GM18520 (cell line): Measurements from ENCODE around the gene DNHD1.

Experiments used
- ATAC-seq: cut with Tn5 transposase; IDR thresholded peaks from one replicate; pipeline ENCODE4 v1.9.1; 2021; ENCODE audit not compliant: unreplicated experiment

DNHD1 gene

DNA sequence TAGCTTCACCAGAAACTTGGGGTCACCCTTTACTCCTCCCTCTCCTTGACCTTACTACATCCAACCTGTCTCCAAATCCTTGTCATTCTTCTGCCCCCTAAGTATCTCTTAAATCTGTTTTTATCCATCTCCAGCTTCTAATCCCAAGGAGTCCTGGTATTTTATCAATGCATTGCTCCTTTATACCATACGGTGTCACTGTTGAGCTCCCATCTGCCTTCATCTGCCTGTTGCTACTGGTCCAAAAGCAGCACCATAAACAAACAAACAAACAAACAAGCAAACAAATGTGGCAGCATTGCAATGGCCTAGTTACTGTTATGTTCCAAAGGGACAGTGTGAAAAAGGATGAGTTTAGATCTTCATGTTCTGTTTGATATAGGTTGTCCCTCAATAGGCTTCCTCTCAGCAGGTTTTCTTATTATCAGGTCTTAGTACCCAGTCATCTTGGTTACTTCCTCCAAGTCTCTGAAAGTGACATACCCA is 34.2 kb downstream of the DNHD1 start:
- ATAC-seq = no peak

DNA sequence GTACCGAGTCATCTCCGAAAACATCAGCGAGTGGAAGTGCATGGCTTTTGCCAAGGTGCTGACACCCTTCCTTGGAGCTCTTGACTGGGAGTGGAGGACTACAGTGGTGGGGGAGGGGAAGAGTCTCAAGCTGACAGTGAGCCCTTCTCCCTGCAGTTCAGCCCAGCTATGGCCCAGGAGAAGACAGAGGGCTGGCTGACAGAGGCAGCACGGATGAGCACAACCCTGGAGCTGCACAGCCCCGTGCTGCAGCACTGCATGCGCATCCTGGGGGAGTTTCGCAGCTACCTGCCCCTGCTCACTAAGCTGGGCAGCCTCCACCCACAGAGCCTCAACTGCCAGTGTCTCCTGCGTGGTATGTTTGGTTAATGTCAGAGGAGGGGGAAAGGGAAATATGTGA is 41.4 kb downstream of the DNHD1 start:
- no peak for ATAC-seq

DNA sequence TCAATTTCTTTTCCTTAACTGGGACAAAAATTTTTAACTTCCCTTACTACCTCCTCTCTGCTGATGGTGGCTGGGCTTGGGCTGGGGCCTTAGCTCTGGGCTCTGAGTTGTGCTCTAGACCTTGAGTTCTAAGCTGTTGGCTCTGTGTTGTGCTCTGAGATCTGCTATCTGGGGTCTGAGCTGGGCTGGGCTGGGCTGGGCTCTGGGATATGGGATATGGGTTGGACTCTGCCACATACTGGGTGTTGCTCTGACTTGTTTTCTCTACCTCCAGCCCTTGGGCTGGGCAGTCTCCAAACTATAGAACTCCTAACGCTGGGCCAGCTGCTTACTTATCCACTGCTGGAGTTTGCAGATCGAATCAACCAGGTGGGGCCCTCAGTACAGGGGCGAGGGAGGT is 41.9 kb downstream of the DNHD1 start:
- no peak for ATAC-seq

DNA sequence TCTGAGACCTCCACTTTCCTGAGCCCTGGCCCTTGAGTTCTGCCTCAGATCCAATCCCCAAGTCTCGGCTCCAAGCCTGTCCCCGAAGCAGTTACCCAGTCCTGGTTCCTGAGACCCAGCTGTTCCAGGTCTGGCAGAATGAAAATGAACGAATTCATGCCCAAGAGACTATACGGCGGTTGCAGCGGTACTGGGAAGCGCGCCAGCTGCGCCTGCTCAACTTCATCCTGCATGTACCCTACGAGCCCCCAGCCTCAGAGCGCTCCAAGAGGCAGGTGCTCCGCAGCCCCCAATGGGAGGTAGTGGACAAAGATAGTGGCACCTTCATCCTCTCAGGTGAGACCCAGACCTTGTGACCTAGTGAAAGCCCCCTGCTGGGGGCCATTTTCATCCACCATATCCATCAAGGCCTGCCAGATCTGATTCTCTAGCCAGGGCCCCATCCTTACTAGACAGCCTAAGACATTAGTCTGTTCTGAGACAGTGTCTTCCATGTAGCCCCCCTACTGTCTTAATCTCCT is 42.7 kb downstream of the DNHD1 start:
- ATAC-seq = no peak

DNA sequence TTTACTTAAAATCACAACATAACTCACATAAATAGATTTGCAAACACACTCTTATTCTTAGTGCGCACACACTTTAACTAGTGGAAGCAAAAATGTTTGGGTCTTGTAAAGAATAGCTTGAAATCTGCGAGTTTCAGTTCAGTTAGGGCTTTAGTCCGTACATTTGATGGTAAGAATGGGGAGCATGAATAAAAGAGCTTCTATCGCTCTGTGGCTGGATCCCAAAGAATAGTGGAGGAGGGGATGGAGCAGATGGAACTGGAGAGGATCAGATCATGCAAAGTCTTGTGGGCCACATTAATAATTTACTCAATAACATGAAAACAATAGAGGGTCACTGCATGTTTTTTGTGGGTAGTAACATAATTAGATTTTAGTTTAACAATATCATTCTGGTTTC is 44.3 kb downstream of the DNHD1 start:
- no peak for ATAC-seq

DNA sequence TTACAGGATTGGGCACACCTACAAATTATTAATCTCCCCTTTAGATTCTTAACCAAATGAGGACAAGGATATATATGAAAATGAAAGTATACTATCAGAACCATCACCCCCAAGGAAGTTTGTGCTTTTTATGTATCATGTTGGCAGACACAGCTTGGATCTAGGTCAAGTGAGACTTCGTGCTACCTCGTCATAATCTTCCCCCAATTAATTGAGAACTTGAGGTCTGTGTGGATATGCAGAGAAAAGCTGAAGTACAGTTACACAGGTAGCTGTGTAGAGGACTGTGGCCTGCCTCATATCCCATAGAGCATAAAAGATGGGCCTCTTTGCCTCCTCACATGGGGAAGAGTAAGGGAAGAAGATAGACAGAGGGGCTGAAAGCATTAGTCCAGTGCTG is 45.6 kb downstream of the DNHD1 start:
- no peak for ATAC-seq

DNA sequence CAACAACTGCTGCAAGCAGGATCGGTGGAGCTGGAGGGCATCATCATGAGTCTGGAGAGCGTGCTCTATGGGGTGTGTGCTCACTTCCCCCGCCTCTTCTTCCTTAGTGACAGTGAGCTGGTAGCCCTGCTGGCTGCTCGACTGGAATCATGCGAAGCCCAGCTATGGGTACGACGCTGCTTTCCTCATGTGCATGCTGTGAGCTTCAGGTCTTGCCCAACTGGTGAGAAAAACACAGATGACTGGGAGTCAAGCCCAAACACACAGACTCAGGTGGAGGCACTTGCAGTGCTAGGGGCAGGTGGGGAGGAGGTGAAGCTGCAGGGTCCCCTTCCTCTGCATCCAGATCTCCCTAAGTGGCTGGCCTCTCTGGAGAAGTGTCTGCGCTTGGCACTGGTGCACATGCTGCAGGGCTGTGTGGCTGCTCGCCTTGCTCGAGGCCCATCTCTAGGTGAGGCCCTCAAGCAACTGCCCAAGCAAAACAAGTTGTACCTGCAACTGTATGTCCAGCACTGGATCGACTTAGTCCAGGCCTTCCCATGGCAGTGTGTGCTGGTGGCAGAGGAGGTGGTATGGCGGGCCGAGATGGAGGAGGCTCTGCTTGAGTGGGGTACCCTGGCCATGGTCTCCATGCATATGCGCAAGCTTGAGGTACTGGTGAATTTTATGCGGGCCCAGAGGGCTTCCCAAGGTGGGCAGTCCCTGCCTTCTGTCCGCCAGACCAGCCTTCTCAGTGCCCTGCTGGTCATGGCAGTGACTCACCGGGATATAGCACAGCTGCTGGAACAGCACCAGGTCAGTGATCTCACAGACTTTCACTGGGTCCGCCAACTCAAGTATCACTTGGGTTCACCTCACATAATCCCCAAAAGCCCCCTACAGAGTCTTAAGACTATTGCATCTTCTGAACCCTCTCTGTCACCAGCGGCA is 48.1 kb downstream of the DNHD1 start:
- ATAC-seq = no peak

DNA sequence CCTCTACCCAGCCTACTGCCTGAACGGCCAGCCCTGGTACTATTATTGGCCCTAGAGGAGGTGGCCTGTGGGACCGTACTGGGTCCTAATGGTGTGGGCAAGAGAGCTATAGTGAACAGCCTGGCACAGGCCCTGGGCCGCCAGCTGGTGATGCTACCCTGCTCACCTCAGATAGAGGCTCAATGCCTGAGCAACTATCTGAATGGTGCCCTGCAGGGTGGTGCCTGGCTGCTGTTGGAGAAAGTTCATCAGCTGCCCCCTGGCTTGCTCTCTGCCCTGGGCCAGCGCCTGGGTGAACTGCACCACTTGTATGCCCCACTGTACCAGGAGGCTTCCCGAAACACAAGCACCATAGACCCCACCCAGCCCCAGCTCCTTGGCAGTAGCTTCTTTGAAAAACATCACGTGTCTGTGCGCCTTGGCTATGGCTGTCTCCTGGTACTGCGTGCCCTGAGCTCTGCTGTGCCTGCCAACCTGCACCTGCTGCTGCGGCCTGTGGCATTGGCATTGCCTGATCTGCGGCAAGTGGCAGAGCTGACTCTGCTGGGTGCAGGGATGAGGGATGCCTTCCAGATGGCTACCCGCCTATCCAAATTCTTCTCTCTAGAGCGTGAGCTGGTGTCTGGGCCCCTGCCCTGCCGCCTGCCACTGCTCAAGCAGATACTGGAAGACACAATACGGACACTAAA is 49.0 kb downstream of the DNHD1 start:
- ATAC-seq = no peak

DNA sequence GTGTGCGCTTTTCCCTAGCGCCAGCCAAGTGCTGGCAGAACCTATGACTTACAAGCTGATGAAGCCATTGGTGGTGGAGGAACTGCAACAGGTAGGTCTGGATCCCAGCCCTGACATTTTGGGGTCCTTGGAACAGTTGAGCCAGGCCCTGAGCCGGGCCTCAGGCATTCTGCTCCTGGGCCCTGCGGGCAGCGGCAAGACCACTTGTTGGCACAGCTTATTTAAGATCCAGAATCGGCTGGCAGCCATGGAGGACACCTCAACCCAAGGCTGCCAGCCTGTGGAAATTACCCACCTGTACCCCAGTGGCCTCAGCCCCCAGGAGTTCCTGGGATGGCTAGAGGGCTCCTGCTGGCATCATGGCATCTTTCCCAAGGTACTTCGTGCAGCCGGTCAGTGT is 49.7 kb downstream of the DNHD1 start:
- no peak for ATAC-seq

DNA sequence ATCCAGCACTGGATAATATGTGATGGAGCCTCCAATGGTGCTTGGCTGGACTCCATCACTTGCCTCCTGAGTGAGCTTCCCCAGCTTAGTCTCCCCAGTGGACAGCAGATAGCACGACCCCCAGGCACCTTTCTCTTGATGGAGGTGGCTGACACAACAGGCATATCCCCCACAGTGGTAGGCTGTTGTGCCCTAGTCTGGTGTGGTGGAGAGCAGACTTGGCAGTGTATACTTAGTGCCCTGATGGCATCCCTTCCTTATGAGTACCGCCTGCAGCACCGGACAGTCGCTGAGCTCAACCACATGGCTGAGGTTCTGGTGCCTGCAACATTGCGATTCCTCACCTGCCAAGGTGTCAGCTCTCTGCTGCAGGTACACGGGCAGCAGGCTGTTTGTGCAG is 50.1 kb downstream of the DNHD1 start:
- no peak for ATAC-seq

DNA sequence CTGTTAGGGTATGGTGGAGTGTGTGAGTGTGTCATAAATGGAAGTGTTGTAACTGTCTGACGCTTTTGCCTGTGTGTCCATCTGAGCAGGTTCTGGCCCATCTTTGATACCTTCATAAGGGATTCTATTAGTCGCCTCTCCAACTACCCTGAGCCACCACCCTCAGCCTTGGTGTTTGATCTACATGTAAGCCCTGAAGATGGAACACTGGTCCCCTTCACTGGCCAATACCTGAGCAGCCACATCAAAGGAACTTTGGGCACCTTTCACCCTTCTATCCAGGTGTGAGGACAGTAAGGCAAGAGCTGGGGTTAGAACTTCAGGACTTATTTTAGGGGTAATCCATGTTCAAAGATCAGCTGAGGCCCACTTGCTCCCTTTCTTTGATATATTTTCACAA is 51.0 kb downstream of the DNHD1 start:
- ATAC-seq = no peak

DNA sequence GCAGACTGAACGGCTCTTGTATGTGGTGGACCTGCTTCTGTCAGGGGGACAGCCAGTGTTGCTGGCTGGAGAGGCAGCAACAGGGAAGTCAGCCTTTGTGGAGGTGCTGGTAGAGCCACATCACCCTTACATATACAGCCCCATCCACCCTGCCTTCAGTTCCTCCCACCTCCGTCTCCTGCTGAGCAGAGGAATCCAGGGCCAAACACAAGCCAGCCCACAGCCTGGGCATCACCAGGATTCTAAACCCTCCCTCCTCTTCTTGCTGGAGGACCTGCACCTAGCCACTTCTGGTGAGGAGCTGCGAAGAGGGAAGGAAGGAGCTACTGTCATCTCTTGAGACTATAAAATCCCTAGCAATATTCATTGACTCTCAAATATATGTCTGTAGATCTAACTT is 51.6 kb downstream of the DNHD1 start:
- ATAC-seq = no peak

DNA sequence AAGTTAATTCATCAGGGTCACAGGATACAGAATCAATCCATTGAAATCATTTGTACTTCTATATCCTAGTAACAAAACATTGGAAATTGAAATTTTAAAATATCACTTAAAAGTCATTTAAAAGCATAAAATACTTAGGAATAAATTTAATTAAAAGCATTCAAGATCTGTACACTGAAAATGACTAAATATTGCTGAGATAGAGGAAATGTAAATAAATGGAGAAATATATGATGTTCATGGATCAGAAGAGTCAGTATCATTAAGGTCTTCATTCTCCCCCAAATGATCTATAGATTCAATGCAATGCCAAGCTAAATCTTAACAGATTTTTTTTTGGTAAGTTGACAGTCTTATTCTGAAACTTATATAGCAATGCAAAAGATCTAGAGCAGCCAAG is 56.6 kb downstream of the DNHD1 start:
- ATAC-seq = no peak

DNA sequence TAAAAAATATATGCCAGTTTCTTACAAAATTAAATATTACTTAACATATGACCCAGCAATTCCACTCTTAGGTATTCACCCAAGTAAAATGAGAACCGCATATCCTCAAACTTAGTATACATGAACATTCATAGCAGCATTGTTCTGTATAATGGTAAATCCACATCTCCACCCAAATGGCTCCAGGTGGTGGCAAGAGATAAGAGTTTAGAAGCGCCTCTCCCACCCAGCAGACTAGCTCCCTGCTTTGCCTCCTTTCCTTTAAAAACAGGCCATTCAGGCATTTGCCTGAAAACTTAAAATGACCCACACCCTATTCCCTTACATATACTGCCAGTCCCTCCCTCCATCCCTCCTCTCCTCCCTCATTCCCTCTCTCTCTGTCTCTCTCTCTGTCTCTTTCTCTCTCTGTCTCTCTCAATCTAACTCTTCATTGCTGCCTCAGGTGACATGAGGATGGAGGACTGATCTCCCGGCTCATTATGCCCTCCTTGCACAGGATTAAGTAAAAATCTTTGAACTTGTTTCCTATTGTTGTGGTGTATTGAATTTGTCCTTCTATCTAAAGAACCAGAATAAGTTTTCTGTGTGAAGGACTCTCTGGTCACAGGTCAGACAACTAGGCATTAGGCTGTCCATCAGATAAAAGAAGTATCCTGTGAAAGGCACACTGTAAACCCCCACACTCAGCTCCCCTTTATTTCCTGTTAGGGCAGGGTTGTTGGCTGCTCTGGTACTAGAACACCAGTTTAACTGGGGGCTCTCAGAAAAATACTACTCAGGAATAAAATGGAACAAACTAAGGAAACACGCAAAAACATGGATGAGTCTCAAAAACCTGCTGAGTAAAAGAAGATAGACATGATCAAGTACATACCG is 58.0 kb downstream of the DNHD1 start:
- no peak for ATAC-seq

DNA sequence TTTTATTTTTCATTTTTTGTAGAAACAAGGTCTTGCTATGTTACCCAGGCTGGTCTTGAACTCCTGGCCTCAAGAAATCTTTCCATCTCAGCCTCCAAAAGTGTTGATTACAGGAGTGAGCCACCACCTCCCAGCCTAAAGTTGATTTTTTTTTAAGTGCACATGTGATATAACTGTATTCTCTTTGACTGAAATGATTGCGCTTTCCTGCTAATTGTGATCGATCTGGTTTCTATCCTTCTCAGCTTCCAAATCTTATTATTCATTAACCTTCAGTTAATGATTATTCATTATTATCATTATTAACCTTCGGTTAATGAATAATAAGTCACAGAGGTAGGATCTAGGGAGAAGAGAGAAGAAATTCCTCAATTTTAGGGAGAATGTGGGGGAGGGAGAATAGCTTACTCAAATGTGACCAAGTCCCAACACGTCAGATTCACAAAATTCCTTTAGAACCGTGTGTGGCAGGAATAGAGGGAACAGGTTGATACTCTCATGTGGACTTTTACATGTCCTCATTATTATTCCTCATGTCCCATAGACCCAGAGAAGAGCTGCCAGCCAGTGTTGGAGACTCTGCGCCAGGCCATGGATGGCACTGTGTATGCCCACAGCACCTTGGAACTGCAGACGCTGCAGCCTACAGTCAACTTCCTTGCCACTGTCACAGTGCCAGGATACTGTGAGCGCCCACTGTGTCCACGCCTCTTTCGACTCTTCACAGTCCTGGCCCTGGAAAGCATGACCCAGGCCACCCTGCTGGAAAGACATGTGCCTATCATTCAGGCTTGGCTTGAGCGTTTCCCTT is 59.3 kb downstream of the DNHD1 start:
- no peak for ATAC-seq

DNA sequence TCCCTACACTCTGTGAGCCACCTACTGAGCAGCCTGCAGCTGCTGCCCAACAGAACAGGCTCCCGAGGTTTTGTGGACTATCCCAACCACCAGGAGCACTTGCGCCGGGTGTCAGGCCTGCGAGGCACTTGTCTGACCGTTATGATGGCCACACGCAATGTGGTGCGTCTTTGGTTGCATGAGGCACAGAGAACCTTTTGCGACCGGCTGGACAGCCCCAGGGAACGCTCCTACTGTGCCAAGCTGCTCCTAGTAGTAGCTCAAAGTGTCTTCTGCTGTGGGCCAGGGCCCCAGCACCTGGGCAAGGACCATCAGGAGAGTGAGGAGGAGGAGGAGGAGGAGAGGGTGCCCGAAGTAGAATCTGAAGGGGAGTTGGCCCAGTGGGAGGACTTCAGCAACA is 60.0 kb downstream of the DNHD1 start:
- no peak for ATAC-seq

DNA sequence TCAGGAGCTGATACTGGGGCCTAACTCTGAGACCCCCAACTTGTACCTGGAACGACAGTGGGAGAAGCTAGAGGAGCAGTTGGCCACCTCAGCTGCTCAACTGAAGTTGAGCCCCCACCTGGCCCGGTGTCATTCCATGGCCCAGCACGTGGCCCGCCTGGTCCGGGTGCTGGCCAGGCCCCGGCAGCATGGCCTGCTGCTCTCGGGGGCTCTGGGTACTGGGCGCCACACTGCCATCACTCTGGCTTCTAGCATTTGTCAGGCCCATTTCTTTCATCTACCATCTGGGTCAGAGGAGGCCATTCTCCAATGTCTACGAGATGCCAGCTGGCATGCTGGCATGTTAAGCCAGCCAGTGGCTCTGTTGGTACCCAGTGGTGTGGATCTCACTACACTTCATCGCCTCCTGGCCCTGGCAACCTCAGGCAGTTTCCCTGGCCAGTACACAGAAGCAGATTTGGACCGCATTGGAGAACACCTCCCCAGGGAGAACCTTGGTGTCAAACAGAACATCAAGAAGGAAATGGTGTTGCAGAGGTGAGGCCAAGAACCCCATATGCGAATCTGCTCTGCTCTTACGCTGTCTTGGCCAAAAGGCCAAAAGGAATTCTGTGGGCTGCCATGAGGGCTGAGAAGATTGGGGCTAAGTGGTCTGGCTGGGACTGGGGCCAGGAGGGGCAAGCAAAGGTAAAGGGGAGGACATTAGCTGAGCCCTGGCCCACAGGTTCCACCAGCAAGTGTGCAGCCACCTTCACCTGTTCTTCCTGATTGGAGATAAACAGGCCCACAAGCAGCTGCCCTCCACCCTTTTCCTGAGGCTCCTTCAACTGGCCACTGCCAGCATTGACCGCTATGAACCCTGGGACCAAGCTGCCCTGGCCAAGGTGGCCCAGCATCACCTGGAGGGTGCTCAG is 60.9 kb downstream of the DNHD1 start:
- no peak for ATAC-seq

DNA sequence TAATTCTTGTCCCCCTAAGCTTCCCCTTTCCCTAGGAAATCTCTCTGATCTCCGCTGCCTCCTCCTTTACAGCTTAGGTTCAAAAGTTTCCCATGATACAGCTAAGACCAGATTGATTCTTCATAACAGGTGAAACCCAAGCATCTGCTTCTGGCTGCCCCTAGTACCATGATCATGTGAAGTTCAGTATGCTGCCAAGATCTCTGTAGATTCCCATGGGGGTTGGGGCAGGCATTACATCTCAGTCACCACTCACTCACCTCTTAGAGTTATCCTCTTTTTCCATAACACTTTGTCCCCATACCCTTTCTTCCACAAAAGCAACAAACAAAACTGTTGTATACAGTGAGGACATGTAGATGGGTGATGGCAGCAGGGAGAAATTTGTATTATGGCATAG is 62.3 kb downstream of the DNHD1 start:
- no peak for ATAC-seq

DNA sequence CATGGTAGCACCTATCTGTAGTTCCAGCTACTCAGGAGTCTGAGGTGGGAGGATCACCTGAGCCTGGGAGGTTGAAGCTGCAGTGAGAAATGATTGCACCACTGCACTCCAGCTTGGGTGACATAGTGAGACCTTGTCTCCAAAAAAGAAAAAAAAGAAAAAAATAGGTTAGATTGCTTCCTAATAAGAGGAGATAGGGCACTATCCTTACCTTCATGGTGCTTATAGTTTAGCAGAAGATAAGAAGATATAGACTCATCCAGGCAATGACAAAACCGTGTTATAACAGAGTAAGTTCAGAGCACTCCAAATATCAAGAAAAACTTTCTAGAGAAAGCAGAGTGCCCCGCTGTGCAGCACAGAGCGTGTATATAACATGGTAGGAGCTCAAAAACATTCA is 64.2 kb downstream of the DNHD1 start:
- ATAC-seq = no peak
